Ishikawa (cell line): ENCODE measurements around the gene RPRD1B.

Source experiments
- EP300 ChIP-seq: IDR thresholded peaks from 2 replicates; pipeline ENCODE4 v1.6.1; 2012; ENCODE audit warnings: borderline replicate concordance
- TF ChIP-seq, protein P1 (sequence below): IDR thresholded peaks from 2 replicates; pipeline ENCODE4 v1.6.1; 2012
- TF ChIP-seq, protein P2 (sequence below): IDR thresholded peaks from 2 replicates; pipeline ENCODE4 v1.6.1; 2012

DNA sequence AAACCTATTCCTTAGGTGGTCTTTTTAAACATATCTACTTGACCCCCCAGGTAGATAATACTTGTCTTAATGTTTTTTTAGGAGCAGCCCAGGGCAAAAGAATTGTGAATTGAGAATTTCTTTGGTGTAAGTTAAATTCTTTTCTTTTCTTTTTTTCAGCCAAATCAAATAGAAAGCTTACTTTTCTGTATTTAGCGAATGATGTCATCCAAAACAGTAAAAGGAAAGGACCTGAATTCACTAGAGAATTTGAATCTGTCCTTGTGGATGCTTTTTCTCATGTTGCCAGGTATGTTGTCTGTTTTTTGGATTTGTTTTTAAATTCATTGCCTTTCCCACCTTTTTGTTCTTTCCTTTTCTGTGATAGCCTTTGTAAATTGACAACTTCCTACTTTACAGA, 6.7 kb downstream of the RPRD1B start:
- TF ChIP-seq, protein P1, sequence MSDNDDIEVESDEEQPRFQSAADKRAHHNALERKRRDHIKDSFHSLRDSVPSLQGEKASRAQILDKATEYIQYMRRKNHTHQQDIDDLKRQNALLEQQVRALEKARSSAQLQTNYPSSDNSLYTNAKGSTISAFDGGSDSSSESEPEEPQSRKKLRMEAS, result no peak
- no peak for TF ChIP-seq EP300
- TF ChIP-seq, protein P2, sequence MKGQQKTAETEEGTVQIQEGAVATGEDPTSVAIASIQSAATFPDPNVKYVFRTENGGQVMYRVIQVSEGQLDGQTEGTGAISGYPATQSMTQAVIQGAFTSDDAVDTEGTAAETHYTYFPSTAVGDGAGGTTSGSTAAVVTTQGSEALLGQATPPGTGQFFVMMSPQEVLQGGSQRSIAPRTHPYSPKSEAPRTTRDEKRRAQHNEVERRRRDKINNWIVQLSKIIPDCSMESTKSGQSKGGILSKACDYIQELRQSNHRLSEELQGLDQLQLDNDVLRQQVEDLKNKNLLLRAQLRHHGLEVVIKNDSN, result no peak
